GM12878 (cell line): Measurements from ENCODE around the gene CETN2. TPM values are rescaled to one million over a fixed set of nuclear protein-coding genes. Genes with fewer than 3 reads are reported as not detected.

ENCODE experiments used
- ATAC-seq: fragments of 200-7000 bp; cut with Tn5 transposase; 3 replicates; pipeline ENCODE4 v1.9.1; 2020; ENCODE audit warnings: mild to moderate bottlenecking, moderate library complexity
- BruUV-seq: library from RNA; stranded (reverse); fragments of 400-500 nt; replicated peaks from 2 replicates; lab custom pipeline; 2021; lab: Mats Ljungman, UMichigan
- CTCF ChIA-PET: fragments of 300-600 bp; sonication (Branson Sonifier 250); formaldehyde crosslinking; extraction: SDS; loops from one replicate; lab custom pipeline; 2021; ENCODE audit warnings: inconsistent platforms; lab: Yijun Ruan, JAX
- POLR2A ChIA-PET: fragments of 350-600 bp; formaldehyde crosslinking; extraction: SDS; loops from one replicate; lab custom pipeline; 2021; ENCODE audit warnings: inconsistent platforms; lab: Charles Lee
- RAD21 ChIA-PET: fragments of 300-600 bp; sonication (Branson Sonifier 250); formaldehyde crosslinking; loops from one replicate; lab custom pipeline; 2023; ENCODE audit warnings: antibody characterized with exemption; ENCODE audit not compliant: unreplicated experiment; lab: Charles Lee
- SMC1A ChIA-PET: fragments of 300-600 bp; sonication (Branson Sonifier 250); formaldehyde crosslinking; loops from one replicate; lab custom pipeline; 2023; ENCODE audit not compliant: unreplicated experiment, uncharacterized antibody; lab: Charles Lee
- DNase-seq: peaks from one replicate; pipeline ENCODE4 v3.0.0-alpha.2; 2011; ENCODE audit warnings: low read depth, low spot score
- FAIRE-seq: peaks from 3 replicates; lab custom pipeline; 2011; peaks lifted over from hg19 to GRCh38; lab: Jason Lieb, UNC
- H2AFZ ChIP-seq: 2 replicates; pipeline ENCODE4 v1.6.0; 2011; ENCODE audit warnings: low read depth, low read length, control low read depth; ENCODE audit not compliant: control insufficient read depth
- H3K27ac ChIP-seq: 2 replicates; pipeline ENCODE4 v1.5.1; 2011; ENCODE audit warnings: control low read depth; ENCODE audit not compliant: control insufficient read depth, insufficient read depth
- H3K27me3 ChIP-seq, 2 experiments: replicated peaks in 1 of 2; 2 replicates each; pipeline versions ENCODE4 v1.6.0 to v1.6.1; 2011; ENCODE audit warnings: low read length in 1 of 2; ENCODE audit not compliant: control insufficient read depth in 2 of 2, insufficient read depth in 2 of 2
- H3K36me3 ChIP-seq, 2 experiments: 2 replicates each; pipeline ENCODE4 v1.5.1; 2011; ENCODE audit warnings: low read length in 1 of 2; ENCODE audit not compliant: control insufficient read depth in 2 of 2, insufficient read depth in 2 of 2
- H3K4me1 ChIP-seq: 2 replicates; pipeline ENCODE4 v1.6.1; 2011; ENCODE audit warnings: mild to moderate bottlenecking, low read length, moderate library complexity, mixed read lengths; ENCODE audit not compliant: control insufficient read depth, insufficient read depth
- H3K4me2 ChIP-seq: 2 replicates; pipeline ENCODE4 v1.6.0; 2011; ENCODE audit warnings: control low read depth; ENCODE audit not compliant: control insufficient read depth, insufficient read depth
- H3K4me3 ChIP-seq: fragments of 200-600 bp; sonication (generic); 2 replicates; pipeline ENCODE4 v1.5.1; 2016
- H3K79me2 ChIP-seq: 2 replicates; pipeline ENCODE4 v1.6.0; 2011; ENCODE audit warnings: low read length; ENCODE audit not compliant: control insufficient read depth, insufficient read depth
- H3K9ac ChIP-seq: 2 replicates; pipeline ENCODE4 v1.8.0; 2011; ENCODE audit warnings: low read length, control low read depth, mixed read lengths; ENCODE audit not compliant: control insufficient read depth, insufficient read depth
- H3K9me3 ChIP-seq: replicated peaks from 3 replicates; pipeline ENCODE4 v1.5.1; 2011; ENCODE audit warnings: mild to moderate bottlenecking, low read length; ENCODE audit not compliant: control insufficient read depth, insufficient read depth
- H4K20me1 ChIP-seq: 2 replicates; pipeline ENCODE4 v1.6.0; 2011; ENCODE audit not compliant: control insufficient read depth, insufficient read depth
- BRCA1 ChIP-seq: IDR thresholded peaks from 2 replicates; pipeline ENCODE4 v1.6.1; 2011; ENCODE audit warnings: low read depth, low read length, improper control_type of control experiment
- EGR1 ChIP-seq, 2 experiments: IDR thresholded peaks; 1 replicate in 1 of 2; 2 replicates in 1 of 2; pipeline ENCODE4 v1.6.1; 2011 to 2012; ENCODE audit warnings: low read depth in 2 of 2, low read length in 2 of 2, borderline replicate concordance in 1 of 2, mild to moderate bottlenecking in 1 of 2, moderate library complexity in 1 of 2
- ETV6 ChIP-seq, 2 experiments: fragments of 450-650 bp in 1 of 2; IDR thresholded peaks in 1 of 2; conservative IDR thresholded peaks in 1 of 2; 2 replicates each; pipeline ENCODE4 v1.6.1; 2014; ENCODE audit warnings: antibody characterized with exemption in 1 of 2, borderline replicate concordance in 1 of 2, low read depth in 1 of 2, mild to moderate bottlenecking in 1 of 2, moderate library complexity in 1 of 2
- JUND ChIP-seq: IDR thresholded peaks from 2 replicates; pipeline ENCODE4 v1.6.1; 2012; ENCODE audit warnings: low read depth, mild to moderate bottlenecking, low read length, improper control_type of control experiment, moderate library complexity
- MTA2 ChIP-seq: fragments of 450-650 bp; IDR thresholded peaks from 2 replicates; pipeline ENCODE4 v1.6.1; 2016; ENCODE audit warnings: low read depth, mild to moderate bottlenecking, moderate library complexity
- SMAD5 ChIP-seq: IDR thresholded peaks from 2 replicates; pipeline ENCODE4 v1.6.1; 2016; ENCODE audit warnings: antibody characterized with exemption, low read depth
- SMARCA5 ChIP-seq: fragments of 450-650 bp; IDR thresholded peaks from 2 replicates; pipeline ENCODE4 v1.6.1; 2017; ENCODE audit warnings: mild to moderate bottlenecking
- ZNF217 ChIP-seq: fragments of 450-650 bp; IDR thresholded peaks from 2 replicates; pipeline ENCODE4 v1.6.1; 2017; ENCODE audit warnings: antibody characterized with exemption, mild to moderate bottlenecking
- WGBS: methylation state at CpG from one replicate; pipeline ENCODE4 v1.1.6; 2016; ENCODE audit warnings: low lambda C conversion rate; ENCODE audit not compliant: insufficient replicate concordance, insufficient coverage; ENCODE audit errors: missing lambda C conversion rate; 5-methylcytosine and 5-hydroxymethylcytosine counted together
- in situ Hi-C: fragments of 300-500 bp; cut with MboI; formaldehyde crosslinking; loops from 9 replicates; pipeline ENCODE4 v1.14.3; 2018; ENCODE audit warnings: mixed read lengths
- intact Hi-C: fragments of 100-400 bp; cut with micrococcal nuclease; formaldehyde crosslinking; loops from one replicate; pipeline ENCODE4 v1.14.2; 2022; ENCODE audit not compliant: unreplicated experiment
- polyA plus RNA-seq, 11 experiments: library from polyadenylated mRNA; depleted of rRNA in 4 of 11; unstranded in 6 of 11; stranded (reverse) in 5 of 11; fragments of >200 nt; fragmentation: Nextera tagmentation in 4 of 11; fragmentation: Illumina TruSeq in 1 of 11; extraction: Ambion mirVana in 4 of 11; extraction: Trizol in 1 of 11; gene quantifications; 1 replicate in 1 of 11; 2 replicates in 10 of 11; pipeline versions ENCODE4 v1.2.1 to v1.2.3, GENCODE V29; 2011 to 2016; ENCODE audit warnings: inconsistent platforms in 2 of 11, missing spikeins in 2 of 11, low read depth in 1 of 11
- total RNA-seq, 4 experiments: library from RNA; depleted of rRNA in 3 of 4; stranded (reverse); fragments of >200 nt in 3 of 4; fragmentation: Illumina TruSeq in 1 of 4; extraction: Trizol in 1 of 4; gene quantifications; 2 replicates each; pipeline versions ENCODE4 v1.2.1 to v1.2.3, GENCODE V29; 2013 to 2021
- TF ChIP-seq, protein P1 (sequence below): fragments of 450-650 bp; IDR thresholded peaks from 2 replicates; pipeline ENCODE4 v1.6.1; 2017; ENCODE audit warnings: mild to moderate bottlenecking, moderate library complexity
- TF ChIP-seq, protein P2 (sequence below): IDR thresholded peaks from 2 replicates; pipeline ENCODE4 v1.6.1; 2012; ENCODE audit warnings: mild to moderate bottlenecking, low read depth, low read length
- TF ChIP-seq, protein P3 (sequence below): IDR thresholded peaks from 2 replicates; pipeline ENCODE4 v1.6.1; 2012; ENCODE audit warnings: low read depth, low read length, improper control_type of control experiment
- TF ChIP-seq, protein P4 (sequence below): IDR thresholded peaks from 2 replicates; pipeline ENCODE4 v1.6.1; 2011; ENCODE audit warnings: low read depth, low read length, improper control_type of control experiment, borderline replicate concordance

The CETN2 gene
- total and polyA plus RNA-seq, 10 of the 15 experiments (the other 5 are each of a cell fraction or from before 2014, with no cell fraction given), result 12.0 to 30.3 (median 20.0) TPM

DNA sequence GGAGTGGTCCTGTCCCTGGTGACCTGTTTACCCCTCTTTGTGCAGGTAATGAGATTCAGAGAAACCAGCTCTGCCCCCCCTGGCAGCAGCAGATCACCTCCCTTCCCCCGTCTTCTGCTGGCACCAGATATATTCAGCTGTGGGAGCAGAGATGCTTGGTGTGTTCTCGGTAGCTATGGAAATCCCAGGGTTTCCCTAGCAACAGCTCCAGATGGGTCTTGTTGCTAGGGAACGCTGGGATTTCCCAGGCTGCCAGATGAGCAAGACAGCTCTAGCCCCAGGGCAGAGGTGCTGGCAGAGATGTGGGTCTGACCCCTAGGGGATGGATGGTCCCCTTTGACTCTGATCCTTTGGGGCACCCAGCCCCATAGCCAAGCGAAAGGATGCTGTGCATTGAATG lies 20.2 kb downstream of the CETN2 start:
- Histone ChIP-seq H3K36me3 (no peaks in the 10 kb centered on the region), H3K4me3 (no peak overlapping the region), H3K79me2 (no peaks in the 10 kb centered on the region), H3K27ac (no peak overlapping the region), H3K27me3 (no peaks in the 10 kb centered on the region), H4K20me1 (no peaks in the 10 kb centered on the region), H3K9ac (no peak overlapping the region), H3K4me2 (no peak overlapping the region), H2AFZ (no peak overlapping the region), H3K9me3 (no peaks in the 10 kb centered on the region), H3K4me1 (no peaks in the 10 kb centered on the region)
- ATAC-seq (no peak), FAIRE-seq (no peak), DNase-seq (no peak)
- ChIA-PET POLR2A (no interaction called here), SMC1A (no interaction called here), RAD21 (no interaction called here), CTCF (interaction anchor here (0.9 to 1.4 kb wide), 2 partner anchors 11 to 1063 kb away, joined by 3 to 5 read pairs; no protein-coding TSS in a partner anchor)
- intact Hi-C loops (no loop called here), in situ Hi-C loops (loop anchor here (25.0 kb wide), 1 partner anchor 173 kb away; the partner anchor contains the start of gene GABRQ)
- no TSS peak for BruUV-seq
- WGBS, result 28% methylated on average over 4 of the region's 4 CpGs
- TF ChIP-seq, protein P1, sequence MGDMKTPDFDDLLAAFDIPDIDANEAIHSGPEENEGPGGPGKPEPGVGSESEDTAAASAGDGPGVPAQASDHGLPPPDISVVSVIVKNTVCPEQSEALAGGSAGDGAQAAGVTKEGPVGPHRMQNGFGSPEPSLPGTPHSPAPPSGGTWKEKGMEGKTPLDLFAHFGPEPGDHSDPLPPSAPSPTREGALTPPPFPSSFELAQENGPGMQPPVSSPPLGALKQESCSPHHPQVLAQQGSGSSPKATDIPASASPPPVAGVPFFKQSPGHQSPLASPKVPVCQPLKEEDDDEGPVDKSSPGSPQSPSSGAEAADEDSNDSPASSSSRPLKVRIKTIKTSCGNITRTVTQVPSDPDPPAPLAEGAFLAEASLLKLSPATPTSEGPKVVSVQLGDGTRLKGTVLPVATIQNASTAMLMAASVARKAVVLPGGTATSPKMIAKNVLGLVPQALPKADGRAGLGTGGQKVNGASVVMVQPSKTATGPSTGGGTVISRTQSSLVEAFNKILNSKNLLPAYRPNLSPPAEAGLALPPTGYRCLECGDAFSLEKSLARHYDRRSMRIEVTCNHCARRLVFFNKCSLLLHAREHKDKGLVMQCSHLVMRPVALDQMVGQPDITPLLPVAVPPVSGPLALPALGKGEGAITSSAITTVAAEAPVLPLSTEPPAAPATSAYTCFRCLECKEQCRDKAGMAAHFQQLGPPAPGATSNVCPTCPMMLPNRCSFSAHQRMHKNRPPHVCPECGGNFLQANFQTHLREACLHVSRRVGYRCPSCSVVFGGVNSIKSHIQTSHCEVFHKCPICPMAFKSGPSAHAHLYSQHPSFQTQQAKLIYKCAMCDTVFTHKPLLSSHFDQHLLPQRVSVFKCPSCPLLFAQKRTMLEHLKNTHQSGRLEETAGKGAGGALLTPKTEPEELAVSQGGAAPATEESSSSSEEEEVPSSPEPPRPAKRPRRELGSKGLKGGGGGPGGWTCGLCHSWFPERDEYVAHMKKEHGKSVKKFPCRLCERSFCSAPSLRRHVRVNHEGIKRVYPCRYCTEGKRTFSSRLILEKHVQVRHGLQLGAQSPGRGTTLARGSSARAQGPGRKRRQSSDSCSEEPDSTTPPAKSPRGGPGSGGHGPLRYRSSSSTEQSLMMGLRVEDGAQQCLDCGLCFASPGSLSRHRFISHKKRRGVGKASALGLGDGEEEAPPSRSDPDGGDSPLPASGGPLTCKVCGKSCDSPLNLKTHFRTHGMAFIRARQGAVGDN, result no peak
- TF ChIP-seq ZNF217 (no peak), SMAD5 (no peak), ETV6 (conservative IDR thresholded peaks at IDR 0.05 in 1 of 2, IDR thresholded peaks at IDR 0.05 in 1 of 2; ENCODE audit: borderline replicate concordance in 1 of 2, low read depth in 1 of 2) (no peak), MTA2 (no peak), SMARCA5 (no peak), BRCA1 (no peak), JUND (no peak), EGR1 (IDR thresholded peaks at IDR 0.05; ENCODE audit: borderline replicate concordance in 1 of 2, low read depth in 2 of 2, low read length in 2 of 2) (no peak)
- TF ChIP-seq, protein P2, sequence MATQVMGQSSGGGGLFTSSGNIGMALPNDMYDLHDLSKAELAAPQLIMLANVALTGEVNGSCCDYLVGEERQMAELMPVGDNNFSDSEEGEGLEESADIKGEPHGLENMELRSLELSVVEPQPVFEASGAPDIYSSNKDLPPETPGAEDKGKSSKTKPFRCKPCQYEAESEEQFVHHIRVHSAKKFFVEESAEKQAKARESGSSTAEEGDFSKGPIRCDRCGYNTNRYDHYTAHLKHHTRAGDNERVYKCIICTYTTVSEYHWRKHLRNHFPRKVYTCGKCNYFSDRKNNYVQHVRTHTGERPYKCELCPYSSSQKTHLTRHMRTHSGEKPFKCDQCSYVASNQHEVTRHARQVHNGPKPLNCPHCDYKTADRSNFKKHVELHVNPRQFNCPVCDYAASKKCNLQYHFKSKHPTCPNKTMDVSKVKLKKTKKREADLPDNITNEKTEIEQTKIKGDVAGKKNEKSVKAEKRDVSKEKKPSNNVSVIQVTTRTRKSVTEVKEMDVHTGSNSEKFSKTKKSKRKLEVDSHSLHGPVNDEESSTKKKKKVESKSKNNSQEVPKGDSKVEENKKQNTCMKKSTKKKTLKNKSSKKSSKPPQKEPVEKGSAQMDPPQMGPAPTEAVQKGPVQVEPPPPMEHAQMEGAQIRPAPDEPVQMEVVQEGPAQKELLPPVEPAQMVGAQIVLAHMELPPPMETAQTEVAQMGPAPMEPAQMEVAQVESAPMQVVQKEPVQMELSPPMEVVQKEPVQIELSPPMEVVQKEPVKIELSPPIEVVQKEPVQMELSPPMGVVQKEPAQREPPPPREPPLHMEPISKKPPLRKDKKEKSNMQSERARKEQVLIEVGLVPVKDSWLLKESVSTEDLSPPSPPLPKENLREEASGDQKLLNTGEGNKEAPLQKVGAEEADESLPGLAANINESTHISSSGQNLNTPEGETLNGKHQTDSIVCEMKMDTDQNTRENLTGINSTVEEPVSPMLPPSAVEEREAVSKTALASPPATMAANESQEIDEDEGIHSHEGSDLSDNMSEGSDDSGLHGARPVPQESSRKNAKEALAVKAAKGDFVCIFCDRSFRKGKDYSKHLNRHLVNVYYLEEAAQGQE, result no peak
- TF ChIP-seq, protein P3, sequence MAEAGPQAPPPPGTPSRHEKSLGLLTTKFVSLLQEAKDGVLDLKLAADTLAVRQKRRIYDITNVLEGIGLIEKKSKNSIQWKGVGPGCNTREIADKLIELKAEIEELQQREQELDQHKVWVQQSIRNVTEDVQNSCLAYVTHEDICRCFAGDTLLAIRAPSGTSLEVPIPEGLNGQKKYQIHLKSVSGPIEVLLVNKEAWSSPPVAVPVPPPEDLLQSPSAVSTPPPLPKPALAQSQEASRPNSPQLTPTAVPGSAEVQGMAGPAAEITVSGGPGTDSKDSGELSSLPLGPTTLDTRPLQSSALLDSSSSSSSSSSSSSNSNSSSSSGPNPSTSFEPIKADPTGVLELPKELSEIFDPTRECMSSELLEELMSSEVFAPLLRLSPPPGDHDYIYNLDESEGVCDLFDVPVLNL, result no peak
- TF ChIP-seq, protein P4, sequence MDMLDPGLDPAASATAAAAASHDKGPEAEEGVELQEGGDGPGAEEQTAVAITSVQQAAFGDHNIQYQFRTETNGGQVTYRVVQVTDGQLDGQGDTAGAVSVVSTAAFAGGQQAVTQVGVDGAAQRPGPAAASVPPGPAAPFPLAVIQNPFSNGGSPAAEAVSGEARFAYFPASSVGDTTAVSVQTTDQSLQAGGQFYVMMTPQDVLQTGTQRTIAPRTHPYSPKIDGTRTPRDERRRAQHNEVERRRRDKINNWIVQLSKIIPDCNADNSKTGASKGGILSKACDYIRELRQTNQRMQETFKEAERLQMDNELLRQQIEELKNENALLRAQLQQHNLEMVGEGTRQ, result no peak
